HepG2 (cell line): ENCODE data around the gene THSD1. TPM values are rescaled to one million over a fixed set of nuclear protein-coding genes. Genes with fewer than 3 reads are reported as not detected.

ENCODE experiments used
- CCAR2 ChIP-seq: fragments of 200-400 bp; formaldehyde crosslinking; optimal IDR thresholded peaks from 2 replicates; pipeline ENCODE3; 2018; ENCODE audit warnings: low read depth, mild to moderate bottlenecking, low read length, moderate library complexity
- CEBPZ ChIP-seq: IDR thresholded peaks from 2 replicates; pipeline ENCODE4 v1.6.1; 2012; ENCODE audit warnings: low read length, improper control_type of control experiment
- DR1 ChIP-seq: sonication (generic); formaldehyde crosslinking; IDR thresholded peaks from 2 replicates; pipeline ENCODE4 v1.8.0; 2021; ENCODE audit warnings: mild to moderate bottlenecking, missing genetic modification reagents, inconsistent platforms
- GLI4 ChIP-seq: sonication (generic); formaldehyde crosslinking; IDR thresholded peaks from 2 replicates; pipeline ENCODE4 v1.5.1; 2020; ENCODE audit warnings: missing genetic modification reagents, mild to moderate bottlenecking, moderate library complexity, borderline replicate concordance
- IKZF4 ChIP-seq: sonication (generic); formaldehyde crosslinking; IDR thresholded peaks from 2 replicates; pipeline ENCODE4 v1.5.1; 2020; ENCODE audit warnings: borderline replicate concordance, mild to moderate bottlenecking, low read depth, missing genetic modification reagents; ENCODE audit errors: not compliant biosample characterization
- KLF13 ChIP-seq: sonication (generic); formaldehyde crosslinking; IDR thresholded peaks from 2 replicates; pipeline ENCODE4 v1.4.0; 2020; ENCODE audit warnings: mild to moderate bottlenecking, missing genetic modification reagents
- MBD4 ChIP-seq: IDR thresholded peaks from 2 replicates; pipeline ENCODE4 v1.6.1; 2012; ENCODE audit warnings: low read length, inconsistent platforms, borderline replicate concordance
- MTA1 ChIP-seq: sonication (generic); formaldehyde crosslinking; IDR thresholded peaks from 2 replicates; pipeline ENCODE4 v1.4.0; 2020; ENCODE audit warnings: missing genetic modification reagents, mild to moderate bottlenecking, borderline replicate concordance
- MYNN ChIP-seq: sonication (generic); formaldehyde crosslinking; IDR thresholded peaks from 2 replicates; pipeline ENCODE4 v1.4.0; 2020; ENCODE audit warnings: mild to moderate bottlenecking, low read depth, missing genetic modification reagents
- PBX3 ChIP-seq: sonication (generic); formaldehyde crosslinking; IDR thresholded peaks from 2 replicates; pipeline ENCODE4 v1.8.1; 2023; ENCODE audit warnings: missing genetic modification reagents, inconsistent platforms, borderline replicate concordance
- PPARG ChIP-seq: conservative IDR thresholded peaks from 2 replicates; pipeline ENCODE4 v1.6.1; 2016; ENCODE audit warnings: missing biosample characterization, missing genetic modification reagents
- SETDB1 ChIP-seq: sonication (generic); formaldehyde crosslinking; IDR thresholded peaks from 2 replicates; pipeline ENCODE4 v1.5.1; 2020; ENCODE audit warnings: missing genetic modification reagents, mild to moderate bottlenecking, borderline replicate concordance
- TMF1 ChIP-seq: sonication (generic); formaldehyde crosslinking; IDR thresholded peaks from 2 replicates; pipeline ENCODE4 v1.8.1; 2022; ENCODE audit warnings: low read depth, missing genetic modification reagents
- ZKSCAN1 ChIP-seq: fragments of 150-350 bp; IDR thresholded peaks from 2 replicates; pipeline ENCODE4 v1.6.1; 2014; ENCODE audit warnings: low read length
- ZNF101 ChIP-seq: sonication (generic); formaldehyde crosslinking; IDR thresholded peaks from 2 replicates; pipeline ENCODE4 v1.4.0; 2020; ENCODE audit warnings: mild to moderate bottlenecking, low read depth, missing genetic modification reagents, borderline replicate concordance
- ZNF451 ChIP-seq: sonication (generic); formaldehyde crosslinking; IDR thresholded peaks from 2 replicates; pipeline ENCODE4 v1.5.0; 2020; ENCODE audit warnings: mild to moderate bottlenecking, missing genetic modification reagents
- ZNF691 ChIP-seq: sonication (generic); formaldehyde crosslinking; IDR thresholded peaks from 2 replicates; pipeline ENCODE4 v1.4.0; 2020; ENCODE audit warnings: missing genetic modification reagents, low read depth, mild to moderate bottlenecking, borderline replicate concordance
- polyA plus RNA-seq, 8 experiments: library from polyadenylated mRNA; depleted of rRNA in 3 of 8; stranded (reverse) in 7 of 8; unstranded in 1 of 8; fragments of >200 nt; fragmentation: Illumina TruSeq in 4 of 8; extraction: Trizol in 4 of 8; gene quantifications; 2 replicates each; pipeline versions ENCODE4 v1.2.1 to v1.2.3, GENCODE V29; 2011 to 2016; ENCODE audit warnings: low read depth in 4 of 8, missing spikeins in 1 of 8, mixed read lengths in 1 of 8; ENCODE audit not compliant: insufficient read depth in 1 of 8
- total RNA-seq, 5 experiments: library from RNA; depleted of rRNA; stranded (reverse); fragments of >200 nt; fragmentation: Illumina TruSeq; extraction: Trizol; gene quantifications; 2 replicates each; pipeline ENCODE4 v1.2.3, GENCODE V29; 2016; ENCODE audit warnings: low read depth in 1 of 5
- TF ChIP-seq, protein P1 (sequence below): sonication (generic); formaldehyde crosslinking; IDR thresholded peaks from 2 replicates; pipeline ENCODE4 v1.4.0; 2020; ENCODE audit warnings: missing genetic modification reagents
- TF ChIP-seq, protein P2 (sequence below): sonication (generic); formaldehyde crosslinking; IDR thresholded peaks from 2 replicates; pipeline ENCODE4 v1.8.0; 2022; ENCODE audit warnings: low read depth, missing genetic modification reagents

Gene THSD1
- total and polyA plus RNA-seq, 2 of the 13 experiments (the other 11 are each of a cell fraction or from before 2014, with no cell fraction given) = 0.11 to 0.15 TPM

DNA sequence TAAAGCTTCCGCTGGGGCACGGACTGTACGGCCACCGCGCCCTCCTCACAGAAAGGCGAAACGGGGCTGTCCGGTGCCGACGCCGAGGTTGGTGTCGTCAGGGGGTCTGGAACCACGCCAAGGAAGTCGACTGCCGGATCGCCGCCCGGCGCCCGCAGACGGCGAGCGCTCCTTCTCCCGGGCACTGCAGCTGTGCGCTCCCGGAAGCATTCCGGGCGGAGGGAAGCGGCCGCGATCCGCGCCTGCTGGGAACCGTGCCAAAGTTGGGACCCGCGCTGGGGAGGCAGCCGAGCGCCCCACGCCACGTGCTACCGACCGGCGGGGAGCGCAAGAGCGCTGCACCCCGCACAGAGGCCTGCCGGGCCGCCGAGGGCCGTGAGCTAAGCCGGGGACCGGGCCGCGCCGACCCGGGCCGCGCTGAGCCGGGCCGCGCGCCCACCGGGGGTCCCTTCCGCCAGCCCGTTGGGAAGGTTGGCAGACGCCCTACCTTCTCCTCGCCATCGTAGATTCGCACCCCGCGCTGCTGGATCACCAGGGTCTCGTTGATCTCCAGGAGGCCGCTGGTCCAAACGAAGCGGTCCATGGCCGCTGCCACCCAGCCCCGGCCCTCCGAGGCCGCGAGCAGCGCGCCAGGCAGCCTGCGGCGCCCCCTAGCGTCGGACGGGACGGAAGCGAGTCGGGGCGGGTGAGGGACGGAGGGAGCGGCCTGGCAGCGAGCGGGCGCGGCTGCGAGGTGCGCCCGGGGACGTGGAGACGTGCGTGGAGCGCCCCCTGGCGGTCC lies 44.2 kb upstream of the THSD1 start, which contains the start of gene VPS36 (continued):
- TF ChIP-seq CEBPZ (no peak), PPARG (CRISPR knock-in tag) (no peak), DR1 (CRISPR knock-in tag) (no peak; the same call in 1 of the 2 replicates), ZNF101 (no peak), MYNN (no peak), MTA1 (CRISPR knock-in tag) (peak; percentile 52; the same call in 1 of the 2 replicates), IKZF4 (CRISPR knock-in tag) (peak; percentile 26), SETDB1 (CRISPR knock-in tag) (no peak), PBX3 (CRISPR knock-in tag) (peak; percentile 54; the same call in 1 of the 2 replicates), MBD4 (no peak), TMF1 (no peak), ZNF451 (CRISPR knock-in tag) (peak; percentile 88; the same call in 1 of the 2 replicates), KLF13 (CRISPR knock-in tag) (no peak), GLI4 (CRISPR knock-in tag) (0 out of 2 replicates have a peak, but pooled peaks have one; percentile 44), CCAR2 (no peak), ZKSCAN1 (0 out of 2 replicates have a peak, but pooled peaks have one; percentile 19), ZNF691 (CRISPR knock-in tag) (peak; percentile 92)
- TF ChIP-seq, protein P1, sequence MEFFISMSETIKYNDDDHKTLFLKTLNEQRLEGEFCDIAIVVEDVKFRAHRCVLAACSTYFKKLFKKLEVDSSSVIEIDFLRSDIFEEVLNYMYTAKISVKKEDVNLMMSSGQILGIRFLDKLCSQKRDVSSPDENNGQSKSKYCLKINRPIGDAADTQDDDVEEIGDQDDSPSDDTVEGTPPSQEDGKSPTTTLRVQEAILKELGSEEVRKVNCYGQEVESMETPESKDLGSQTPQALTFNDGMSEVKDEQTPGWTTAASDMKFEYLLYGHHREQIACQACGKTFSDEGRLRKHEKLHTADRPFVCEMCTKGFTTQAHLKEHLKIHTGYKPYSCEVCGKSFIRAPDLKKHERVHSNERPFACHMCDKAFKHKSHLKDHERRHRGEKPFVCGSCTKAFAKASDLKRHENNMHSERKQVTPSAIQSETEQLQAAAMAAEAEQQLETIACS = no peak; the same call in 1 of the 2 replicates
- TF ChIP-seq, protein P2, sequence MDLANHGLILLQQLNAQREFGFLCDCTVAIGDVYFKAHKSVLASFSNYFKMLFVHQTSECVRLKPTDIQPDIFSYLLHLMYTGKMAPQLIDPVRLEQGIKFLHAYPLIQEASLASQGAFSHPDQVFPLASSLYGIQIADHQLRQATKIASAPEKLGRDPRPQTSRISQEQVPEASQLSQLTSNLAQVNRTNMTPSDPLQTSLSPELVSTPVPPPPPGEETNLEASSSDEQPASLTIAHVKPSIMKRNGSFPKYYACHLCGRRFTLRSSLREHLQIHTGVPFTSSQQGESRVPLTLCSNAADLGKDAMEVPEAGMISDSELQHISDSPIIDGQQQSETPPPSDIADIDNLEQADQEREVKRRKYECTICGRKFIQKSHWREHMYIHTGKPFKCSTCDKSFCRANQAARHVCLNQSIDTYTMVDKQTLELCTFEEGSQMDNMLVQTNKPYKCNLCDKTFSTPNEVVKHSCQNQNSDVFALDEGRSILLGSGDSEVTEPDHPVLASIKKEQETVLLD (CRISPR knock-in tag) = peak; percentile 55; the same call in 1 of the 2 replicates
